HFF-Myc (cell line): Measurements from ENCODE around the gene PPM1N.

Experiments
- DNase-seq: peaks from one replicate; pipeline ENCODE4 v3.0.0-alpha.2; 2011; ENCODE audit warnings: low read depth; ENCODE audit errors: extremely low read depth
- H3K4me3 ChIP-seq: replicated peaks from 2 replicates; pipeline ENCODE4 v1.5.1; 2011; ENCODE audit warnings: low read depth, mild to moderate bottlenecking, control low read depth, low read length
- CTCF ChIP-seq: IDR thresholded peaks from 2 replicates; pipeline ENCODE4 v1.5.1; 2012; ENCODE audit warnings: mild to moderate bottlenecking, low read depth, low read length, control low read depth; ENCODE audit errors: missing control alignments

PPM1N gene

GRCh38 chr19:45526971-45527370 is 28.7 kb downstream of the PPM1N start:
- no peak overlapping the region for H3K4me3 ChIP-seq
- no peak for TF ChIP-seq CTCF
- no peak for DNase-seq

GRCh38 chr19:45527731-45528130 is 29.5 kb downstream of the PPM1N start:
- no peak overlapping the region for H3K4me3 ChIP-seq
- no peak for TF ChIP-seq CTCF
- DNase-seq = no peak

- no peak overlapping the region for H3K4me3 ChIP-seq
- no peak for TF ChIP-seq CTCF
- no peak for DNase-seq
These were observed 30.0 kb downstream of the PPM1N start for GRCh38 chr19:45528149-45528743.

GRCh38 chr19:45528744-45529419 is 30.6 kb downstream of the PPM1N start:
- H3K4me3 ChIP-seq = no peak overlapping the region
- no peak for TF ChIP-seq CTCF
- DNase-seq = no peak

- DNase-seq = no peak
- H3K4me3 ChIP-seq = no peak overlapping the region
These were observed 31.2 kb downstream of the PPM1N start for GRCh38 chr19:45529420-45529785.

GRCh38 chr19:45531349-45531748 is 33.1 kb downstream of the PPM1N start:
- no peak for DNase-seq
- no peak for TF ChIP-seq CTCF
- H3K4me3 ChIP-seq = no peak overlapping the region

More at GRCh38 chr19:45529420-45529785, 31.2 kb downstream of the PPM1N start:
- TF ChIP-seq CTCF = no peak
